Suppressor macrophage treated with lipopolysaccharide for 1 hour (primary cell): ENCODE data around the gene PPM1B.
"Not testable (repeated sequence)": the region's sequence is repeated elsewhere in the genome, so short reads cannot be mapped to it uniquely, and the experiment has no call there.

Experiments used
- DNase-seq, 3 donors: peaks; one replicate each; pipeline ENCODE4 v3.0.0-alpha.2; 2020 to 2022

The PPM1B gene

GRCh38 chr2:44164617-44165016 is 4.1 kb upstream of the PPM1B start:
- no peak for DNase-seq

GRCh38 chr2:44166096-44166495 is 2.6 kb upstream of the PPM1B start:
- no peak for DNase-seq

GRCh38 chr2:44167311-44167907 is 1.3 kb upstream of the PPM1B start:
- peak in 2 of 3 donors; percentile 11 to 35 for DNase-seq

- DNase-seq, result peak; percentile 100
Measured at GRCh38 chr2:44167908-44168680, 581 bp upstream of the PPM1B start.

- peak; percentile 65 to 74 (median 73) for DNase-seq
Measured at GRCh38 chr2:44169155-44169898, 652 bp downstream of the PPM1B start.

- DNase-seq, result peak; percentile 15 to 65 (median 53)
Measured at GRCh38 chr2:44170311-44170717, 1.6 kb downstream of the PPM1B start.

- peak in 2 of 3 donors; percentile 17 to 39 for DNase-seq
Measured at GRCh38 chr2:44171018-44171417, 2.3 kb downstream of the PPM1B start.

- not testable (repeated sequence) for DNase-seq
Measured at GRCh38 chr2:44171442-44171841, 2.8 kb downstream of the PPM1B start.

GRCh38 chr2:44172576-44172975 is 3.9 kb downstream of the PPM1B start:
- DNase-seq, result no peak

- no peak for DNase-seq
Measured at GRCh38 chr2:44178950-44179349, 10.3 kb downstream of the PPM1B start.

- no peak for DNase-seq
Measured at GRCh38 chr2:44181648-44182047, 13.0 kb downstream of the PPM1B start.

GRCh38 chr2:44184106-44184505 is 15.4 kb downstream of the PPM1B start:
- DNase-seq, result peak in 2 of 3 donors; percentile 27 to 43

- DNase-seq, result peak; percentile 45 to 86 (median 73)
Measured at GRCh38 chr2:44186810-44187209, 18.1 kb downstream of the PPM1B start.

- DNase-seq, result no peak
Measured at GRCh38 chr2:44187251-44187650, 18.6 kb downstream of the PPM1B start.

GRCh38 chr2:44188696-44189095 is 20.0 kb downstream of the PPM1B start:
- DNase-seq, result no peak

GRCh38 chr2:44189104-44189503 is 20.4 kb downstream of the PPM1B start:
- DNase-seq, result no peak

GRCh38 chr2:44190526-44190925 is 21.9 kb downstream of the PPM1B start:
- peak in 1 of 3 donors; percentile 20 for DNase-seq

- peak in 2 of 3 donors; percentile 29 to 61 for DNase-seq
Measured at GRCh38 chr2:44191739-44192138, 23.1 kb downstream of the PPM1B start.

- DNase-seq, result no peak
Measured at GRCh38 chr2:44192646-44193045, 24.0 kb downstream of the PPM1B start.

GRCh38 chr2:44195714-44196113 is 27.0 kb downstream of the PPM1B start:
- no peak for DNase-seq

- no peak for DNase-seq
Measured at GRCh38 chr2:44197816-44198215, 29.1 kb downstream of the PPM1B start.

GRCh38 chr2:44200011-44200410 is 31.3 kb downstream of the PPM1B start:
- no peak for DNase-seq

- no peak for DNase-seq
Measured at GRCh38 chr2:44200759-44201158, 32.1 kb downstream of the PPM1B start.
